Karpas-422 (cell line): ENCODE measurements around the gene CLEC2A. TPM values are rescaled to one million over a fixed set of nuclear protein-coding genes. Genes with fewer than 3 reads are reported as not detected.
"Not testable (repeated sequence)": the region's sequence is repeated elsewhere in the genome, so short reads cannot be mapped to it uniquely, and the experiment has no call there.

Experiments used
- DNase-seq: peaks from one replicate; pipeline ENCODE4 v3.0.0-alpha.2; 2015
- H2AFZ ChIP-seq: fragments of 200-600 bp; sonication (generic); 2 replicates; pipeline ENCODE4 v1.6.1; 2014; ENCODE audit warnings: antibody characterized with exemption, low read length, mixed read lengths
- H3K27ac ChIP-seq: fragments of 200-600 bp; sonication (generic); 2 replicates; pipeline ENCODE4 v1.5.1; 2014; ENCODE audit warnings: mild to moderate bottlenecking, low read length, moderate library complexity
- H3K27me3 ChIP-seq: fragments of 200-600 bp; sonication (generic); 2 replicates; pipeline ENCODE4 v1.6.1; 2014; ENCODE audit warnings: low read length, mixed read lengths
- H3K36me3 ChIP-seq: fragments of 200-600 bp; sonication (generic); 2 replicates; pipeline ENCODE4 v1.6.1; 2014; ENCODE audit warnings: low read length, mixed read lengths; ENCODE audit not compliant: insufficient read depth
- H3K4me1 ChIP-seq: fragments of 200-600 bp; sonication (generic); 2 replicates; pipeline ENCODE4 v1.6.1; 2014; ENCODE audit warnings: mild to moderate bottlenecking, low read length, mixed read lengths
- H3K4me2 ChIP-seq: fragments of 200-600 bp; sonication (generic); 2 replicates; pipeline ENCODE4 v1.6.1; 2014; ENCODE audit warnings: low read length, low read depth, mild to moderate bottlenecking; ENCODE audit not compliant: poor library complexity, severe bottlenecking
- H3K4me3 ChIP-seq: fragments of 200-600 bp; sonication (generic); 2 replicates; pipeline ENCODE4 v1.5.1; 2014; ENCODE audit warnings: mild to moderate bottlenecking, antibody characterized with exemption, low read length, mixed read lengths
- H3K79me2 ChIP-seq: fragments of 200-600 bp; sonication (generic); 2 replicates; pipeline ENCODE4 v1.6.1; 2014; ENCODE audit warnings: mild to moderate bottlenecking, low read length, mixed read lengths
- H3K9ac ChIP-seq: fragments of 200-600 bp; sonication (generic); 2 replicates; pipeline ENCODE4 v1.6.0; 2014; ENCODE audit warnings: low read length
- H3K9me2 ChIP-seq: fragments of 200-600 bp; sonication (generic), shearing (Covaris generic); replicated peaks from 2 replicates; pipeline ENCODE4 v1.6.0; 2014; ENCODE audit warnings: mild to moderate bottlenecking, low read length, moderate library complexity; ENCODE audit not compliant: insufficient read depth
- H3K9me3 ChIP-seq: fragments of 300-700, 200-600 bp; sonication (generic); 2 replicates; pipeline ENCODE4 v1.6.1; 2014; ENCODE audit warnings: low read length, mixed read lengths
- H4K20me1 ChIP-seq: fragments of 200-600 bp; sonication (generic); 2 replicates; pipeline ENCODE4 v1.6.1; 2014; ENCODE audit warnings: mild to moderate bottlenecking, antibody characterized with exemption, low read length, low read depth; ENCODE audit not compliant: insufficient read depth
- total RNA-seq: library from RNA; depleted of rRNA; stranded (reverse); fragments of >200 nt; shearing (Covaris generic); gene quantifications from 2 replicates; pipeline ENCODE4 v1.2.3, GENCODE V29; 2014; ENCODE audit warnings: low replicate concordance

The CLEC2A gene
- total RNA-seq, 1 experiment from 2014 or later = not detected

DNA sequence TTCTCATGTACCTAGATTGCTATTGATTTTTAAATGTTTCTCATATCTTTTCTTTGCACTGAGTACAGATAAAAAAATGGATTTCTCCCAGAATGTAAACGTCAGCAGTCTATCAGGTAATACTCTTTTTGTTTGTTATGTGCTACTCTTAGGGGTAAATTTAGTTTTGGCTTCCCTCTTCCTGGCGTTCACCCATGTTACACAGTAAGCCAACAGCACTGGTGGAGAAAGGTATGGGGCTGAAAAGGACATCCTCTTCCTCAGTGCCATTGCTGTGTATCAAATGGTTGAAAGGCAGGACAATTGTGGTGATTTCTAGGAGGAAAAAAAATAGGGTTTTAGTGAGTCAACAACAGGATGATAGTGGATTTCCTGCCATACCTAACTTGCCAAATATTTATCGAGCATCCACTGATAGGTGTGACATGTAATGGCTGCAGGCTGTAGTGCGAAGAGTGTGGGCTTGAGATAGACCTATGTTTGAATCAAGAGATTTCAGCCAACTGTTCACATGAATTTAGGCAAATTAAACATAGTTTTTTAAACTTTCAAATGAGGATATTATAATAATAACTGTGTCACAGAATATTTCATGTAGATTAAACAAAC, 43.4 kb downstream of the CLEC2A start:
- Histone ChIP-seq H3K27me3 (no peaks in the 10 kb centered on the region), H3K36me3 (no peaks in the 10 kb centered on the region), H3K4me3 (no peak overlapping the region), H3K27ac (no peak overlapping the region), H4K20me1 (no peaks in the 10 kb centered on the region), H3K9ac (no peak overlapping the region), H3K79me2 (no peaks in the 10 kb centered on the region), H3K9me2 (no peaks in the 10 kb centered on the region), H3K9me3 (no peaks in the 10 kb centered on the region), H3K4me1 (no peaks in the 10 kb centered on the region), H3K4me2 (no peak overlapping the region), H2AFZ (no peak overlapping the region)
- no peak for DNase-seq

DNA sequence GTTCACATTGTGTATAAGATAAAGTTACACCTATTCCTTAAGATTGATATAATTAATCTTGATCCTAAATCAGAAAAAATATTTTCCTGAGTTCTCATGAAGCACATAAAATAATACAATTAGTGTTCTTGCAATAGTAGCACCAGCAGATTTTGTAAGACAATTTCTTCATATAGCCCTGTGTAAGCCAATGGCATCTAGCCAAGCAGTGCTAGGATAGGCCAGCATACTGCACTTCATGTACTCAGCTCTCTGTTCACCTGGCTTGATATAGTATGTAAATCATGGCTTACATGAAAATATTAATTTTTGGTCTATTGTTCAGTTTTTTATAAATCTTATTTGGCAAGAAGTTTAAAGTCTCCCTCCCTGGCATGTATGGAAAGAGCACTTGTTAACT, 49.0 kb downstream of the CLEC2A start:
- Histone ChIP-seq H3K9me2 (no peaks in the 10 kb centered on the region), H3K9ac (no peak overlapping the region), H3K4me1 (no peaks in the 10 kb centered on the region), H2AFZ (no peak overlapping the region), H3K4me3 (no peak overlapping the region), H3K79me2 (no peaks in the 10 kb centered on the region), H3K27me3 (no peaks in the 10 kb centered on the region), H4K20me1 (no peaks in the 10 kb centered on the region), H3K27ac (no peak overlapping the region), H3K4me2 (no peak overlapping the region), H3K9me3 (no peaks in the 10 kb centered on the region), H3K36me3 (no peaks in the 10 kb centered on the region)
- no peak for DNase-seq

DNA sequence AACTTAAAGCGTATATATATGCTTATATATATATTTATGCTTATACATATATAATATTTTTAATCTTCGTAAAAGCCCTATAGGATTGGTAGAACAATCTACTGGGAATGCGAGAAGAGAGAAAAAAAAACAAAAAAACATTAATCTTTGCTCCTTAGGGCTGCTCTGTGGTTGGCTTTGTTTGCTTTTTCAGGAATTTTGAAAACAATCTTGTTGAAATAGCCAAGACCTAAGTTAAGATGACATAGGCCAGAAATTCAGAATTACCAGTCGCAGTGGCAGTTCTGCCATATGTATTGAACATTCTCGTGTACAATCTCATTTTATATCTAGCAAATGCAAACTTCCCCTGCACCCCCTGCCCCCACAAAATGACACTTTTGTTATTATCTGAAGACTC, 50.2 kb downstream of the CLEC2A start:
- Histone ChIP-seq H3K27ac (no peak overlapping the region), H3K9ac (no peak overlapping the region), H3K4me2 (no peak overlapping the region), H3K4me3 (no peak overlapping the region), H3K9me2 (no peaks in the 10 kb centered on the region), H3K79me2 (no peaks in the 10 kb centered on the region), H2AFZ (no peak overlapping the region), H3K9me3 (no peaks in the 10 kb centered on the region), H4K20me1 (no peaks in the 10 kb centered on the region), H3K4me1 (no peaks in the 10 kb centered on the region), H3K27me3 (no peaks in the 10 kb centered on the region), H3K36me3 (no peaks in the 10 kb centered on the region)
- DNase-seq = no peak

DNA sequence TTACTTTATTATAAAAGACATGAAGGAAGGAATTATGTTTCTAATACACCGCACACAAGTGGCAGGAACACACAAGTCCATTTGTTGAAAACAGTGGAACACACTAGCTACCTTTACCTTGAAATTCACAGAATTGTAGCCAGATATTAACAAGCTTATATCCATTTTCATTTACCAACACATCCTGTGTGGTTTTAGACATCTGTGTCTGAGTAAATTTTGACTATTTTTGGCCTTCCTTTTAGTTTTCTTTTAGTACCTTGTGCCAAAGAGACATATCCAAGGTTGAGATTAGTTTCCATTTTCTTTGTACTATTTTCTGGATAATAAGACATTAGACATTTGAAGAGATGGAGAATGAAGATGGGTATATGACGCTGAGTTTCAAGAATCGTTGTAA, 50.9 kb downstream of the CLEC2A start, which contains the start of gene KLRF2:
TSS of gene KLRF2 (plus strand) at position 244 of the 400 bp plus-strand sequence. CDS start at position 351, 107 bp downstream.
- Histone ChIP-seq H3K79me2 (no peaks in the 10 kb centered on the region), H2AFZ (no peak within 1 kb of the TSS), H3K4me1 (no peaks in the 10 kb centered on the region), H3K27me3 (no peaks in the 10 kb centered on the region), H3K27ac (no peak within 1 kb of the TSS), H3K9me2 (no peaks in the 10 kb centered on the region), H3K4me2 (no peak within 1 kb of the TSS), H3K9me3 (no peaks in the 10 kb centered on the region), H3K36me3 (no peaks in the 10 kb centered on the region), H3K4me3 (no peak within 1 kb of the TSS), H3K9ac (no peak within 1 kb of the TSS), H4K20me1 (no peaks in the 10 kb centered on the region)
- no peak for DNase-seq

DNA sequence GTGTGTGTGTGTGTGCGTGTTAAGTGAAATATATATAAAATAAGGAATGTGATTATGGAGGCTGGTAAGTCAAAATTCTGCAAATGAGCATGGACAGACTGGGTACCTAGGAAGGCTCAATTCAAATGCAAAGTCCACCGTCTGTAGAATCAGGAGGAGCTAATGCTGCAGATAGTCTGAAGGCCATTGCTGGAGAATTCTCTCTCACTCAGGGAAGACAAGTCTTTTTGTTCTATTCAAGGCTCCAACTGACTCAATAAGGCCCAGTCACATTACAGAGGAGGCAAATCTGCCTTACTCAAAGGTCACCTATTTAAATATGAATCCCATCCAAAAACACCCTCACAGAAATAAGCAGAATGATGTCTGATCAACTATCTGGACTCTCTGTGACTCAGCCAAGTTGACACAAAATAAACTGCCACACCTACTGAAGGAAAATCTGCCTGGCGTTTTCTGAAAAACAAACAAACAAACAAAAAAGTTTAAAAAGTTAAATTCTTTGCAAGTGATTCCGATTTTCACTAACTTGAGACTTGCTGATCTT, 51.6 kb downstream of the CLEC2A start:
- Histone ChIP-seq H3K4me3 (no peak overlapping the region), H3K4me1 (no peaks in the 10 kb centered on the region), H3K9ac (no peak overlapping the region), H3K36me3 (no peaks in the 10 kb centered on the region), H3K9me2 (no peaks in the 10 kb centered on the region), H3K27me3 (no peaks in the 10 kb centered on the region), H3K4me2 (no peak overlapping the region), H3K79me2 (no peaks in the 10 kb centered on the region), H4K20me1 (no peaks in the 10 kb centered on the region), H3K27ac (no peak overlapping the region), H2AFZ (no peak overlapping the region), H3K9me3 (no peaks in the 10 kb centered on the region)
- DNase-seq = no peak

DNA sequence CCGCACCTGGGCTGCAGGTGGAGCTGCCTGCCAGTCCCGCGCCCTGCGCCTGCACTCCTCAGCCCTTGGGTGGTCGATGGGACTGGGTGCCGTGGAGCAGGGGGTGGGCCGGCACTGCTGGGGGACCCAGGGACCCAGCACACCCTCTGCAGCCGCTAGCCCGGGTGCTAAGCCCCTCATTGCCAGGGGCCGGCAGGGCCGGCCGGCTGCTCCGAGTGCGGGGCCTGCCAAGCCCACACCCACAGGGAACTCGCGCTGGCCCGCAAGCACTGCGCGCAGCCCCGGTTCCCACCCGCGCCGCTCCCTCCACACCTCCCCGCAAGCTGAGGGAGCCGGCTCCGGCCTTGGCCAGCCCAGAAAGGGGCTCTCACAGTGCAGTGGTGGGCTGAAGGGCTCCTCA, 56.0 kb downstream of the CLEC2A start:
- not testable (repeated sequence) for H3K9ac ChIP-seq, H3K4me1 ChIP-seq, H3K36me3 ChIP-seq, H3K79me2 ChIP-seq, H3K4me3 ChIP-seq, H3K9me2 ChIP-seq, H4K20me1 ChIP-seq, H3K9me3 ChIP-seq, H3K4me2 ChIP-seq, H2AFZ ChIP-seq, H3K27ac ChIP-seq, H3K27me3 ChIP-seq, DNase-seq

DNA sequence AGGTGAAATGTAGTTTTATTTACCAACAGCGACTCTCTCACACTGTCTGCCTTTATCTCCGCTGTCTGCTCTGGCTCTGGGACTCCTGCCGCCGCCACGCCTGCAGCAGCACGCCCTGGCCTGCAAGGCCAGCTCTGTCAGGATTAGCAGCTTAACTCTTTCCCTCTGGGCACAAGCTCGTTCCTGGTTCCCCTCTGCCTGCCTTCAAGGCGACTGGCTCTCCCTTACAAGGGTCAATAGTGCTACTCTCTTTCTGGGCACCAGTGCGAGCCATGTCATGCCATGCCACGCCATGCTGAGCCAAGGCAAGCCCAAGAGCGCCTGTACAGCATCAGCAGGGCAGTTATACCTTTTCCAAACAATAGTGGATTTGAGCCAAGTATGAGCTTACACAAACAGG, 59.4 kb downstream of the CLEC2A start:
- H3K4me2 ChIP-seq = no peak overlapping the region

DNA sequence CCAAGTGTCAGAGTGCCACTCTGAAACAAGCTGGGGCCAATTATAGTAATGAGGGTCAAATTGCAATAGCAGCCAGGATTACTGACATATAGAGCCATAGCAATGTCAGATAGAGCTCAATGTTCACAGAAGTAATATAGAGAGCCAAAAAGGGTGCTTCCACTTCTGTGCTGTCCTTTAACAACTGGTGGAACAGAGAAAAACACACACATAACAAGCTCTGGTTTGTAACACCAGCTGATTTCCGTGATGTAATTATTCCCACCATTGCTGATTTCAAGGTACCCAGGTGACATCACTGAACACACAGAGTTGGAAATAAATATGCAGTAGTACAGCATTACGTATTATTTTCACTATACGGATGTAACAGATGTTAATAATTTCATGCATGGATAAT, 60.0 kb downstream of the CLEC2A start:
- Histone ChIP-seq H3K36me3 (no peaks in the 10 kb centered on the region), H3K27ac (no peak overlapping the region), H3K9me2 (no peaks in the 10 kb centered on the region), H3K9me3 (no peaks in the 10 kb centered on the region), H3K27me3 (0 out of 2 replicates have a peak, but pooled peaks cover 2% of the 10 kb centered on the region), H3K4me1 (peaks cover 14% of the 10 kb centered on the region), H2AFZ (no peak overlapping the region), H3K4me2 (no peak overlapping the region), H3K79me2 (no peaks in the 10 kb centered on the region), H3K9ac (no peak overlapping the region), H3K4me3 (no peak overlapping the region), H4K20me1 (no peaks in the 10 kb centered on the region)
- DNase-seq = no peak

More for the DNA sequence above, 59.4 kb downstream of the CLEC2A start:
- no peak overlapping the region for H2AFZ ChIP-seq
- H3K9me3 ChIP-seq = no peaks in the 10 kb centered on the region
- no peak for DNase-seq
- H3K36me3 ChIP-seq = no peaks in the 10 kb centered on the region
- no peaks in the 10 kb centered on the region for H4K20me1 ChIP-seq
- H3K4me1 ChIP-seq = peaks cover 14% of the 10 kb centered on the region
- no peaks in the 10 kb centered on the region for H3K9me2 ChIP-seq
- no peaks in the 10 kb centered on the region for H3K79me2 ChIP-seq
- H3K9ac ChIP-seq = no peak overlapping the region
- H3K4me3 ChIP-seq = no peak overlapping the region
- H3K27me3 ChIP-seq = 0 out of 2 replicates have a peak, but pooled peaks cover 2% of the 10 kb centered on the region
- no peak overlapping the region for H3K27ac ChIP-seq
